ENCODE data around the gene EDNRA.

Gene EDNRA

GRCh38 chr4:147493307-147493706 lies 12.4 kb downstream of the EDNRA start:
- H3K4me3 ChIP-seq (ENCODE audit: control insufficient read depth, low read depth, low read length), result no peak overlapping the region
- DNase-seq (ENCODE audit: low read depth), result no peak
- TF ChIP-seq CTCF (conservative IDR thresholded peaks at IDR 0.05; ENCODE audit: control insufficient read depth, insufficient read depth, low read depth, low read length), result no peak

GRCh38 chr4:147494301-147494700 lies 13.4 kb downstream of the EDNRA start:
- TF ChIP-seq CTCF (conservative IDR thresholded peaks at IDR 0.05; ENCODE audit: control insufficient read depth, insufficient read depth, low read depth, low read length), result no peak
- H3K4me3 ChIP-seq (ENCODE audit: control insufficient read depth, low read depth, low read length), result no peak overlapping the region
- no peak for DNase-seq (ENCODE audit: low read depth)

- DNase-seq (ENCODE audit: low read depth), result no peak
- H3K4me3 ChIP-seq (ENCODE audit: control insufficient read depth, low read depth, low read length), result no peak overlapping the region
- no peak for TF ChIP-seq CTCF (conservative IDR thresholded peaks at IDR 0.05; ENCODE audit: control insufficient read depth, insufficient read depth, low read depth, low read length)
Measured at GRCh38 chr4:147496500-147496899, 15.6 kb downstream of the EDNRA start.

GRCh38 chr4:147498031-147498660 lies 17.2 kb downstream of the EDNRA start:
- TF ChIP-seq CTCF (conservative IDR thresholded peaks at IDR 0.05; ENCODE audit: control insufficient read depth, insufficient read depth, low read depth, low read length), result no peak
- peak; percentile 80 for DNase-seq (ENCODE audit: low read depth)
- no peak overlapping the region for H3K4me3 ChIP-seq (ENCODE audit: control insufficient read depth, low read depth, low read length)

- no peak overlapping the region for H3K4me3 ChIP-seq (ENCODE audit: control insufficient read depth, low read depth, low read length)
- no peak for TF ChIP-seq CTCF (conservative IDR thresholded peaks at IDR 0.05; ENCODE audit: control insufficient read depth, insufficient read depth, low read depth, low read length)
- DNase-seq (ENCODE audit: low read depth), result no peak
Measured at GRCh38 chr4:147508346-147508745, 27.4 kb downstream of the EDNRA start.

- no peak for TF ChIP-seq CTCF (conservative IDR thresholded peaks at IDR 0.05; ENCODE audit: control insufficient read depth, insufficient read depth, low read depth, low read length)
- DNase-seq (ENCODE audit: low read depth), result no peak
- H3K4me3 ChIP-seq (ENCODE audit: control insufficient read depth, low read depth, low read length), result no peak overlapping the region
Measured at GRCh38 chr4:147509386-147509785, 28.5 kb downstream of the EDNRA start.

All from fibroblast of mammary gland (primary cell).